NCI-H2227 (cell line): ENCODE data around the gene FAM222A.

ENCODE experiments used
- DNase-seq: peaks from one replicate; lab custom pipeline; 2025; ENCODE audit not compliant: unreplicated experiment; lab: John Stamatoyannopoulos, UW

The FAM222A gene

GRCh38 chr12:109770861-109771670 lies 57.4 kb downstream of the FAM222A start:
- DNase-seq: no peak

- no peak for DNase-seq
Observed at GRCh38 chr12:109771746-109772621, 58.4 kb downstream of the FAM222A start.

- DNase-seq: no peak
Observed at GRCh38 chr12:109772622-109773321, 59.1 kb downstream of the FAM222A start.

- no peak for DNase-seq
Observed at GRCh38 chr12:109773384-109774011, 59.9 kb downstream of the FAM222A start.

GRCh38 chr12:109775172-109775881 lies 61.7 kb downstream of the FAM222A start:
- peak; percentile 41 for DNase-seq

GRCh38 chr12:109776624-109777023 lies 63.0 kb downstream of the FAM222A start:
- no peak for DNase-seq

- DNase-seq: peak; percentile 25
Observed at GRCh38 chr12:109777544-109777943, 63.9 kb downstream of the FAM222A start.

- no peak for DNase-seq
Observed at GRCh38 chr12:109778684-109779083, 65.1 kb downstream of the FAM222A start.

GRCh38 chr12:109779382-109779781 lies 65.8 kb downstream of the FAM222A start:
- no peak for DNase-seq

- DNase-seq: no peak
Observed at GRCh38 chr12:109781668-109782325, 68.2 kb downstream of the FAM222A start.

- DNase-seq: no peak
Observed at GRCh38 chr12:109782326-109782703, 68.7 kb downstream of the FAM222A start.

GRCh38 chr12:109783135-109783964 lies 69.7 kb downstream of the FAM222A start:
- no peak for DNase-seq

- DNase-seq: no peak
Observed at GRCh38 chr12:109783965-109784244, 70.3 kb downstream of the FAM222A start.

- DNase-seq: no peak
Observed at GRCh38 chr12:109785854-109786253, 72.2 kb downstream of the FAM222A start.

- no peak for DNase-seq
Observed at GRCh38 chr12:109786799-109787198, 73.2 kb downstream of the FAM222A start.

GRCh38 chr12:109789526-109790048 lies 76.0 kb downstream of the FAM222A start:
- no peak for DNase-seq

- no peak for DNase-seq
Observed at GRCh38 chr12:109792992-109793391, 79.4 kb downstream of the FAM222A start.

- DNase-seq: no peak
Observed at GRCh38 chr12:109793411-109793810, 79.8 kb downstream of the FAM222A start.
